Lung (tissue), 12 donors: Measurements from ENCODE around the gene TBCD. TPM values are rescaled to one million over a fixed set of nuclear protein-coding genes. Genes with fewer than 3 reads are reported as not detected.
A peak's percentile ranks its signal among the peaks of the same experiment; 100 is the strongest.

Experiments used
- ATAC-seq: fragments of 200-7000 bp; cut with Tn5 transposase; one replicate; pipeline ENCODE4 v1.9.1; 2020; ENCODE audit warnings: moderate number of reproducible peaks; ENCODE audit not compliant: insufficient read depth, low FRiP score
- DNase-seq, 3 donors: peaks; one replicate each; pipeline ENCODE4 v3.0.0-alpha.2; 2013 to 2017
- H3K27ac ChIP-seq, 2 donors: one replicate each; pipeline ENCODE4 v1.5.1; 2013; ENCODE audit warnings: mild to moderate bottlenecking in 2 of 2, moderate library complexity in 2 of 2, control low read depth in 1 of 2, inconsistent platforms in 1 of 2, low read depth in 1 of 2, low read length in 1 of 2
- H3K27me3 ChIP-seq, 3 donors: one replicate each; pipeline ENCODE4 v1.5.1; 2013; ENCODE audit warnings: low read length in 2 of 3; ENCODE audit not compliant: control insufficient read depth in 3 of 3, insufficient read depth in 3 of 3
- H3K36me3 ChIP-seq, 4 donors: one replicate each; pipeline ENCODE4 v1.5.1; 2013; ENCODE audit warnings: low read length in 4 of 4, mild to moderate bottlenecking in 1 of 4, moderate library complexity in 1 of 4; ENCODE audit not compliant: control insufficient read depth in 4 of 4, insufficient read depth in 4 of 4
- H3K4me1 ChIP-seq, 5 donors: one replicate each; pipeline ENCODE4 v1.5.1; 2013; ENCODE audit warnings: low read length in 5 of 5, mild to moderate bottlenecking in 2 of 5, moderate library complexity in 1 of 5; ENCODE audit not compliant: control insufficient read depth in 5 of 5, insufficient read depth in 5 of 5
- H3K4me3 ChIP-seq: one replicate; pipeline ENCODE4 v1.5.1; 2013; ENCODE audit warnings: mild to moderate bottlenecking, control low read depth, moderate library complexity
- H3K9ac ChIP-seq, 2 donors: one replicate each; pipeline ENCODE4 v1.5.1; 2013; ENCODE audit warnings: low read length in 2 of 2, control low read depth in 1 of 2; ENCODE audit not compliant: insufficient read depth in 1 of 2
- H3K9me3 ChIP-seq, 4 donors: one replicate each; pipeline ENCODE4 v1.5.1; 2013; ENCODE audit warnings: low read length in 3 of 4, mild to moderate bottlenecking in 1 of 4, moderate library complexity in 1 of 4; ENCODE audit not compliant: control insufficient read depth in 4 of 4, insufficient read depth in 3 of 4
- WGBS, 2 donors: extraction: QIAGEN DNeasy Blood & Tissue Kit; methylation state at CpG; one replicate each; pipeline ENCODE4 v1.1.7; 2013; 5-methylcytosine and 5-hydroxymethylcytosine counted together
- polyA plus RNA-seq, 2 donors: library from polyadenylated mRNA; stranded (reverse); fragments of 200-250 nt; gene quantifications; one replicate each; pipeline ENCODE4 v1.2.1, GENCODE V29; 2013
- total RNA-seq, 2 donors: library from RNA; depleted of rRNA in 1 of 2; stranded (reverse); fragments of >200 nt in 1 of 2; gene quantifications; one replicate each; pipeline ENCODE4 v1.2.1, GENCODE V29; 2014 to 2021
- TF ChIP-seq, protein P1 (sequence below): IDR thresholded peaks from 2 replicates; pipeline ENCODE4 v1.5.1; 2012; ENCODE audit warnings: mild to moderate bottlenecking; ENCODE audit errors: control extremely low read depth, extremely low read depth
- donor health status: control.
- donor health status: control.
- donor health status: Bipolar disorder and iron deficiency.
- donor health status: healthy.
- donor health status: DM: yes; HTN: yes; CAD: no.

Gene TBCD
- total and polyA plus RNA-seq, 4 donors = 57.6 to 119 (median 90.3) TPM

DNA sequence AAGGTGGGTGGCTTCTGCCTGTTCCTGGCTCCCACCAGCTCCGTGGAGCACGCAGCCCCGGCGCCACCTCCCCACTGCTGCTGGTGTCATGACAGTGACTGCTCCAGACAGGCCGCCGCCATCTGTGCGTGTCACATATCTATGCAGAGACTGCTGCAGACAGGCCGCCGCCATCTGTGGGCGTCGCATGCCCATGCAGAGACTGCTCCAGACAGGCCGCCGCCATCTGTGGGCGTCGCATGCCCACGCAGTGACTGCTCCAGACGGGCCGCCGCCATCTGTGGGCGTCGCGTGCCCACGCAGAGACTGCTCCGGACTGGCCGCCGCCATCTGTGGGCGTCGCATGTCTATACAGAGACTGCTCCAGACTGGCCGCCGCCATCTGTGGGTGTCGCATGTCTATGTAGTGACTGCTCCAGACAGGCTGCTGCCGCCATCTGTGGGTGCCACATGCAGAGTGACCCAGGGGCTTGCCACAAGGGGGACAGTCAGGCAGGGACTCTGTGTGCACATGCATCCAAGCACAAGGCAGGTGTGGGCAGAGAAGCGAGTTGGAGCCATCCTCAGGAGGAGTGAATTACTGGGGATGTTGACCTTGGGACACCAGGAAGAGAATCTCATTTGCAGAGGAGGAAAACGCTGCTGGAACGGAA, 38.7 kb upstream of the TBCD start:
- 92 to 93% methylated on average over 35 of the region's 35 CpGs for WGBS, 2 donors
- Histone ChIP-seq H3K9me3 (peaks cover 0 to 3% (median 0%) of the 10 kb centered on the region in 4 donors), H3K36me3 (no peaks in the 10 kb centered on the region), H3K4me3 (no peak overlapping the region), H3K27me3 (no peaks in the 10 kb centered on the region), H3K4me1 (peaks cover 3 to 14% (median 5%) of the 10 kb centered on the region in 5 donors), H3K27ac (no peak overlapping the region), H3K9ac (no peak overlapping the region)
- DNase-seq (no peak), ATAC-seq (no peak)
- TF ChIP-seq, protein P1, sequence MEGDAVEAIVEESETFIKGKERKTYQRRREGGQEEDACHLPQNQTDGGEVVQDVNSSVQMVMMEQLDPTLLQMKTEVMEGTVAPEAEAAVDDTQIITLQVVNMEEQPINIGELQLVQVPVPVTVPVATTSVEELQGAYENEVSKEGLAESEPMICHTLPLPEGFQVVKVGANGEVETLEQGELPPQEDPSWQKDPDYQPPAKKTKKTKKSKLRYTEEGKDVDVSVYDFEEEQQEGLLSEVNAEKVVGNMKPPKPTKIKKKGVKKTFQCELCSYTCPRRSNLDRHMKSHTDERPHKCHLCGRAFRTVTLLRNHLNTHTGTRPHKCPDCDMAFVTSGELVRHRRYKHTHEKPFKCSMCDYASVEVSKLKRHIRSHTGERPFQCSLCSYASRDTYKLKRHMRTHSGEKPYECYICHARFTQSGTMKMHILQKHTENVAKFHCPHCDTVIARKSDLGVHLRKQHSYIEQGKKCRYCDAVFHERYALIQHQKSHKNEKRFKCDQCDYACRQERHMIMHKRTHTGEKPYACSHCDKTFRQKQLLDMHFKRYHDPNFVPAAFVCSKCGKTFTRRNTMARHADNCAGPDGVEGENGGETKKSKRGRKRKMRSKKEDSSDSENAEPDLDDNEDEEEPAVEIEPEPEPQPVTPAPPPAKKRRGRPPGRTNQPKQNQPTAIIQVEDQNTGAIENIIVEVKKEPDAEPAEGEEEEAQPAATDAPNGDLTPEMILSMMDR = no peak

DNA sequence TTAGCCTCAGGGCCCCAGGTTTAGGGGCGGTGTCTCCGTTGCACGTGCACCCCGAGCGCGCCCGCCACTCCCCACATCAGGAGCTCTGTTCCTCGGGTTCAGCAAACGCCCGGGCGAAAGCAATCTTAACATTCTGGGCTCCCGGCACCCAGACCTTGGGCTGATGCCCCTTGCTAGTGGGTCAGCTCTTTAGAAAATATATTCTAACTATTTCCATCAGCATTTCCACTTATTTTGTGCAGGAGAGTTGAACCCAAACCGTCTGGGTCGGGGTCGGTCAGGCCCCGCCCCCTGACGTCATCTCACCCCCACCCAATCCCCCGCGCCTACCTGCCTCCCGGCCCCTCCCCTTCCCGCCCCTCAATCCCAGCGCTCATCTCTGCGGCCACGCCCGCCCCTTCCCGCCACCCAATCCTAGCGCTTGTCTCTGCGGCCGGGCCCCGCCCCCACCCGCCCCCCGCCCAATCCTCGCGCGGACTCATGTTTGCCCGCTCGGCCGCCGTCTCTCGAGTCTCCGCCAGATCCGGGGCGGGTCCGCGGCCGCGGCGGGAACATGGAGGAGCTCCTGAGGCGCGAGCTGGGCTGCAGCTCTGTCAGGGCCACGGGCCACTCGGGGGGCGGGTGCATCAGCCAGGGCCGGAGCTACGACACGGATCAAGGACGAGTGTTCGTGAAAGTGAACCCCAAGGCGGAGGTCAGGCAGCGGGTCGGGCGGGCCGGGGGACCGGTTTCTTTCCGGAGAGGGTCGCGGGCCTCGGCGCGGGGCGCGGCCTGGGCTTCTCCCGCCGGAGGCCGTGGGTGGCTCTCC, 35.5 kb upstream of the TBCD start, which contains the start of gene FN3KRP:
FN3KRP (plus strand) TSS at position 504 of the 808 bp plus-strand sequence; CDS start at position 554, 50 bp downstream.
- 0% methylated on average over 64 to 75 of the region's 75 CpGs for WGBS, 2 donors
- TF ChIP-seq, protein P1 = no peak
- peak within 1 kb of the TSS; percentile 46 to 61 for H3K27ac ChIP-seq

DNA sequence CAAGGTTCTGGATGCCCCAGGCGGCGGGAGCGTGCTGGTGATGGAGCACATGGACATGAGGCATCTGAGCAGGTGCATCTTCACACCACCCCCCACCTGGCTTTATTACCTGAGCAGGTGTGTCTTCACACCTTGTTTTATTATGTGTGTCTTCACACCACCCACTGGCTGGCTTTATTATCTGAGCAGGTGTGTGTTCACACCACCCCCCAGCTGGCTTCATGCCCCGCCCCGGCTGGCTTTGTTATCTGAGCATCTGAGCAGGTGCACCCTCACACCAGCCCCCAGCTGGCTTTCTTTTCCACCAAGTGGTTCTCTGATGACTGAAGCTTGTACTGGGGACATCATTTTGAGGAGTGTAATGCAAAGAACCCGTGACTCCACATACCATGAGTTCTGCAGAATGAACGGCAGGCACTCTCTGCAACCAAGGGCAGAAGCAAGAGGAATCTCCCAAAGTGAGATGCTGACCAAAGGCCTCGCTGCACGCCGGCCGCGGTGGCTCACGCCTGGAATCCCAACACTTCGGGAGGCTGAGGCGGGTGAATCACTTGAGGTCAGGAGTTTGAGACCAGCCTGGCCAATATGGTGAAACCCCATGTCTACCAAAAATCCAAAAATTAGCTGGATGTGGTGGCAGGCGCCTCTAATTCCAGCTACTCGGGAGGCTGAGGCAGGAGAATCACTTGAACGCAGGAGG, 32.7 kb upstream of the TBCD start:
- 96 to 97% methylated on average over 18 of the region's 18 CpGs for WGBS, 2 donors
- no peaks in the 10 kb centered on the region for H3K9me3 ChIP-seq
- no peak overlapping the region for H3K9ac ChIP-seq
- H3K36me3 ChIP-seq = peaks cover 0 to 24% (median 13%) of the 10 kb centered on the region in 4 donors
- no peaks in the 10 kb centered on the region for H3K27me3 ChIP-seq
- no peak for DNase-seq
- H3K4me1 ChIP-seq = peaks cover 3 to 14% (median 5%) of the 10 kb centered on the region in 5 donors
- no peak for ATAC-seq
- TF ChIP-seq, protein P1 = no peak
- H3K4me3 ChIP-seq = no peak overlapping the region
- no peak overlapping the region for H3K27ac ChIP-seq

More for the DNA sequence above, 35.5 kb upstream of the TBCD start, which contains the start of gene FN3KRP:
- peak; percentile 89 for ATAC-seq
- Histone ChIP-seq H3K9me3 (no peaks in the 10 kb centered on the region), H3K9ac (peak within 1 kb of the TSS; percentile 57 to 58), H3K36me3 (peaks cover 0 to 15% (median 9%) of the 10 kb centered on the region in 4 donors), H3K27me3 (no peaks in the 10 kb centered on the region), H3K4me3 (peak within 1 kb of the TSS; percentile 92), H3K4me1 (peaks cover 3 to 14% (median 5%) of the 10 kb centered on the region in 5 donors)
- peak; percentile 94 to 98 (median 96) for DNase-seq
